ENCODE measurements around the gene NECAB3.

- no peak for TF ChIP-seq CTCF (IDR thresholded peaks at IDR 0.05)
- TF ChIP-seq POLR2A (IDR thresholded peaks at IDR 0.05) = no peak
Observed at GRCh38 chr20:33686984-33687366, 12.7 kb upstream of the NECAB3 start.
